ES-I3 (cell line): ENCODE measurements around the gene DYNC1H1.

Source experiments
- H3K36me3 ChIP-seq: 2 replicates; pipeline ENCODE4 v1.6.1; 2013; ENCODE audit warnings: mild to moderate bottlenecking, low read length, control low read depth, moderate library complexity; ENCODE audit not compliant: insufficient read depth
- H3K4me1 ChIP-seq: 2 replicates; pipeline ENCODE4 v1.6.1; 2013; ENCODE audit warnings: mild to moderate bottlenecking, control low read depth, low read length; ENCODE audit not compliant: insufficient read depth
- H3K9ac ChIP-seq: 2 replicates; pipeline ENCODE4 v1.6.1; 2013; ENCODE audit warnings: low read depth, mild to moderate bottlenecking, low read length, moderate library complexity
- H3K9me3 ChIP-seq: 2 replicates; pipeline ENCODE4 v1.6.1; 2013; ENCODE audit warnings: mild to moderate bottlenecking, low read length, moderate library complexity; ENCODE audit not compliant: control insufficient read depth, insufficient read depth

DYNC1H1 gene

DNA sequence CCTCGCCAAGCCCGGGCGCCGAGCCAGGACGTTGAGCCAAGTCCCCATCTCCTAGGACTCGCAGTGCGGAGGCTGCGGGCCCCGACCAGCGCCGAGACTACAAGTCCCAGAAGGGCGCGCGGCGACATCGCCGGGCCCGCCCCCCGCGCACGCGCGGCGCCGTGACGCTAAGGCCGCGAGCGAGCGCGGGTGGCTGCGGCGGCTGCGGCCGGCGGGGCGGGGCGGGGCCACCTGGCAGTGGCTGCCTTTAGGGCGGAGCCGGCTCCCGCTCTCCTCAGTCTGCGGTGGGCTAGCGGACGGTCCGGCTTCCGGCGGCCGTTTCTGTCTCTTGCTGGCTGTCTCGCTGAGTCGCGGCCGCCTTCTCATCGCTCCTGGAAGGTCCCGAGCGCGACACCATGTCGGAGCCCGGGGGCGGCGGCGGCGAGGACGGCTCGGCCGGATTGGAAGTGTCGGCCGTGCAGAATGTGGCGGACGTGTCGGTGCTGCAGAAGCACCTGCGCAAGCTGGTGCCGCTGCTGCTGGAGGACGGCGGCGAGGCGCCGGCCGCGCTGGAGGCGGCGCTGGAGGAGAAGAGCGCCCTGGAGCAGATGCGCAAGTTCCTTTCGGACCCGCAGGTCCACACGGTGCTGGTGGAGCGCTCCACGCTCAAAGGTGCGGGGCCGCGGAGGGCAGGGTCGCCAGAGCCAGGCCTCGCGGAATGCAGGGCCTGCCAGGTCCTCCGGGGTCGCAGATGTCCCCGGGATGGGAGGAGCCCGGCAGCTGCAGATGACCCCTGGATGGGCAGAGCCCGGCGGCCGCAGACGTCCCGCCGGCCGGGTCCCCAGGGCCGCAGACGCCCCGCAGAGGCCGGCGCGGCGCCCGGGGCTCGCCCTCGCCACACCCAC lies at the start of gene DYNC1H1:
DYNC1H1 (plus strand) TSS at position 277 of the 884 bp plus-strand sequence; CDS start at position 396, 119 bp downstream.
- Histone ChIP-seq H3K36me3 (no peaks in the 10 kb centered on the region), H3K9ac (peak within 1 kb of the TSS; percentile 97), H3K4me1 (peaks cover 12% of the 10 kb centered on the region; the same call in 1 of the 2 replicates), H3K9me3 (no peaks in the 10 kb centered on the region)

DNA sequence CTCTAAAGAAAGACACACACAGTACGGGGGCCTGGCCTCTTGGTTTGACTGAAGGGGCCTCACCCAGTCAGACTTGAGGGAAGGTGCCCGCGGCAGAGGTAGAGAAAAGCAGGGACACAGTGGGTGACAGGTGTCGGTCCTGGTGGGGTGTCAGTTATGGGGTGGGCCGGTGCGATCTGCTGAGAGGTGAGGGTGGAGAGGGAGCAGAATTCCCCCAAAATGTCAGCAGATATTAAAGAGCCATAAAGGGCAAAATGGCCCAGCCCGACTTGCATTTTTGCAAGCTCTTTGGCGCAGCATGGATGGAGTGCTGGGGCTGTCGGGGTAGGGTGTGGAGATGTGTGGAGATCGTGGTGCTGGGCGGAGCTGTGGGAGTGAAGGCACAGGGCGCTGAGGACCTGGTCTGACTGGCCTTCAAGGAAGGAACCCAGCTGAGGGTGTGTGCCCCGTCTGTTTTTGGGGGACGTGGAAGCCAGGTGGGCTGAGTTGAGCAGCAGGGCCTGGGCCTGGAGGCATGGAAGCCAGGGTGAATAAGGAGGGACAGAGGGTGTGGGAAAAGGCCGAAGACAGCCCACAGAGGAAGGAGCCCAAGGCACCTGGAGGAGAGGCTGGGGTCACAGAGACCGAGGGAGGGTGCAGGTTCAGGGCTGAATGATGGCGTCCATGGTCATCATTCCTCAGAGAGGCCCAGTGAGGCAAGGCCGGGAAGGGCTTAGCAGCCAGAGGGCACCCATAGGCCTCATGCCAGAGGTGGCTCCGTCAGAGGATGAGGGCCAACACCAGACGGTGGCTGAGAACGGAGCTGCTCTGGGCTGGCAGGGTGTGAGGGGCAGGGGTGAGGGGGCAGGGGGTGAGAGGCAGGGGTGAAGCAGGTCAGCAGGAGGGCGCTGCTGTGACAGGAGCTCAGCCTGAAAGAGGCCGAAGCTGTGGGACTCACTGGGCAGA lies 48.2 kb upstream of the DYNC1H1 start:
- Histone ChIP-seq H3K9ac (no peak overlapping the region), H3K9me3 (no peaks in the 10 kb centered on the region), H3K4me1 (peaks cover 21% of the 10 kb centered on the region), H3K36me3 (peaks cover 4% of the 10 kb centered on the region; the same call in 1 of the 2 replicates)

DNA sequence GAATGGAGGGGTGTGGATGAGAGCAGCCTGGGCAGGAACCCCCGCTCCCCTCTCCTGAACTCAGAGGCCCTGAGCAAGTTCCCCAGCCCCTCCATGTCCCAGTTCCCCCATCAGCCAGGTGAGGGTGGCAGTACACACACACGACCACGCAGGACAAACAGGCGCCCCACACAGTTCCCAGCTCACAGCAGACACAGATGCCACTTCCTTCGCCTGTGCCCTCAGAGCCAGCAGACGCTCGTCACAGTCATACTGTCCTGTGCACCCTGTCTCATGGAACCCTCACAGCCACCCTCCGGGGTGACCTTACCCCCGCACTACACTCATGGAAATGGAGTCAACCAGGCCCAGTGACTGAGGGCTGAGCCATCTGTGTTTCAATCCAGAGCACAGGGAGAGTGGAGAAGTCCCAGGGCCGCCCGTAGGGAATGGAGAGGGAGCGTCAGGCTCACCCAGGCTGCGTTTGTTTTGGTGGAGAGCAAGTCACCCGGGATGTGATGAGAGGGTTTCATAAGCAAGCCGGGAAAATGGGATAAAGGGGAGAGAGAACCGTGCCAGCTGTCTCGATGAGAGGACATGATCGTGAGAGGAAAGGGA lies 47.5 kb upstream of the DYNC1H1 start:
- Histone ChIP-seq H3K9ac (no peak overlapping the region), H3K9me3 (no peaks in the 10 kb centered on the region), H3K36me3 (peaks cover 4% of the 10 kb centered on the region; the same call in 1 of the 2 replicates), H3K4me1 (peaks cover 21% of the 10 kb centered on the region)

DNA sequence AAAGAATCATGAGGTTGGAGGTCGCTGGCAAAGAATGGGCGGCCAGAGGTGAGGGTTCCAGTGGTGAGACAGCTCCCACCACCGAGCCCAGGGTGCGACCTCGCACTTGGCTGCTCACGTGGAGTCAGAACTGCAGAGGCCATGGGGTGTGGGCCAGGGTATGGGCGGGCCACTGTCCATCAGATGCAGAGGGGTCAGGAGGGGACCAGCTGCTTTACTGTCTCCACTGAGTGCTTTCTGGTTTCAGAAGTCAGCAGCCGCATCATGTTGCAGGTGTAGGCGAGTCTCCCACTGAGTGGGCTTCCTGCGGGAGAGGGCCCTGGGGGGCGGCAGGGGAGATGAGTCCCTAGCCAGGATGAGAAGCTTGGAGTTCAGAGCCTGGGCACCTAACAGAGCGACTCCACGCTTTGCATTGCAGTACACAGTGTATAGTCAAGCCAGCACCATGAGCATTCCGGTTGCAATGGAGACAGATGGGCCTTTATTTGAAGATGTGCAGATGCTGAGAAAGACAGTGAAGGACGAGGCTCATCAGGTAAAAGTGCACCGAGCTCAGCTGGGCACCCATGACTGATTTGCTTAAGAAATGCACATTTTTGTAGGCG lies 46.9 kb upstream of the DYNC1H1 start:
- peaks cover 4% of the 10 kb centered on the region; the same call in 1 of the 2 replicates for H3K36me3 ChIP-seq
- peak overlapping the region; percentile 31; the same call in 1 of the 2 replicates for H3K9ac ChIP-seq

DNA sequence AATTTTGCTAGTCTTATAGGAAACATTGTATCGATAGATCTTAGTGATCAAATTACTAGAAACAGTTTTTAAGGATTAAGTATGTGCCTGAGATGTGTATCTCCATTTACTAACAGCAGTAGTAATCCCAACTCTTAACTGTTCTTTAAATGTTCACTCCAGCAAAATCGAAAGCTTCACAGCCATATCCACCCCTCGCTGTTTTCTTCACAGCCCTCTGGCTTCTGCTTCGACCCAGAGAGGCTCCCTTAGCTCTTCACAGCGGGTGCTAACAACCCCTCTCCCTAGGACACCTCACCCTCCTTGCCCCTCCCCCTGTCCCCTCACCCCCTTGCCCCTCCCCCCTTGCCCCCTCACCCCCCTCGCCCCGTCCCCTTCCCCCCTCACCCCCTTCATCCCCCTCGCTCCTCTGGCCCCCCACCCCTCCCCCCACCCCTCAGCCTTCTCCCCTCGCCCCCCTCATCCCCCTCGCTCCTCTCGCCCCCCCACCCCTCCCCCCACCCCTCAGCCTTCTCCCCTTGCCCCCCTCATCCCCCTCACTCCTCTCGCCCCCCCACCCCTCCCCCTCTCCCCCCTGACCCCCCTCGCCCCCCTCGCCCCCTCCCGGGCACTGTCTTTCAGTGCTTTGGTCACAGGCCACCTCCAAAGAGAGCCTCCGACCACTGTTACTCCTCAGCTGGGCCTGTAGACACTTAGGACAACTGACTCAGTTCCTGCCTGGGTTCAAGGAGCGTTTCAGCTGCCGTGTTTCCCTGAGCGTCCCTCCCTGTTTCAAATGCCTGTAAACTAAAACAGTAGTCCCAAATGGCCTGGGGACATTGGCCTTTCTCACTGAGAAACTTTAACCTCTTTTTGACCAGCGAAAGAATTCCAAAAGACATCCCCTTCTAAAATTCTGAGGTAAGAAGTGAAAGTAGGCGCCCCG lies 46.0 kb upstream of the DYNC1H1 start:
- Histone ChIP-seq H3K9me3 (no peaks in the 10 kb centered on the region), H3K9ac (peak overlapping the region; percentile 71), H3K36me3 (peaks cover 4% of the 10 kb centered on the region; the same call in 1 of the 2 replicates), H3K4me1 (peaks cover 21% of the 10 kb centered on the region)

More for the DNA sequence above, 46.9 kb upstream of the DYNC1H1 start:
- H3K4me1 ChIP-seq, result peaks cover 21% of the 10 kb centered on the region
- no peaks in the 10 kb centered on the region for H3K9me3 ChIP-seq

DNA sequence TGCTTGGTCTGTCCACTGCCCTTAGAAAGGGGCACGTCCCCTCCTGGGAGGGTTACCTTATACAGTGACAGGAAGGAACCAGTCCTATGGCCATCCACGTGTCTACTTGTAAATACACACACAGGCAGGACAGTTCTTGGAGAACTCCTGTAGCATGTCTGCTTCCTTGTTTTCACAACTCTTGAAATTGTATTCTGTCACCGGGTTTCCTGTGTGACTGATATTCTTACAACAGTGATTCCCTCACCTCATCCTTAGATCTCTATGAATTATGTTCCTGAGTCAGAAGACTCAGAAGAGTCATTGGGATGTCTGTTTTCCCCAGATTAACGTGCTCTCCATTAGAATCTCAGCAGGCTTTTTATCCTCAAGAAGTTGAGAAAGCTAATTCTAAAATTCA lies 44.1 kb upstream of the DYNC1H1 start:
- no peak overlapping the region for H3K9ac ChIP-seq
- H3K4me1 ChIP-seq, result peaks cover 21% of the 10 kb centered on the region
- H3K36me3 ChIP-seq, result no peaks in the 10 kb centered on the region
- H3K9me3 ChIP-seq, result no peaks in the 10 kb centered on the region

DNA sequence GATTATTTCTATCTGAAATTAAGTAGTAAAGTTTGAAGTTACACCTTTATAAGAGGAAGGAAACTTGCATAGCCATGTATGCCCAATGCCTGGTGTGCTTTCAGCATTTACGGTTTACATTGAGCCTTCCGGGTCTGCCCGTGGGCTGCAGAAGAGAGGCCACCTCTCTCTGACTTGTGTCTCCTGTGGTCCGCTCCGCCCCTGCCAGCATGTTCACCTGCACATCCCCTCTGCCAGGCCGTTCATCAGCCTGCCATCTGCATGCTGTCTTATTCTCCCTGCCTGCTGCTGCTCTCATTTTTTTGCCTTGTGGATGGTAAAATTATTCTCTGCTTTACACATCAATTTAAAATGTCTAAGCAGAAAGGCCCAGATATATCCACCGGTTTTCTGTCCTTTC lies 41.5 kb upstream of the DYNC1H1 start:
- H3K36me3 ChIP-seq, result no peaks in the 10 kb centered on the region
- peaks cover 9% of the 10 kb centered on the region for H3K4me1 ChIP-seq
- H3K9ac ChIP-seq, result no peak overlapping the region
- no peaks in the 10 kb centered on the region for H3K9me3 ChIP-seq

DNA sequence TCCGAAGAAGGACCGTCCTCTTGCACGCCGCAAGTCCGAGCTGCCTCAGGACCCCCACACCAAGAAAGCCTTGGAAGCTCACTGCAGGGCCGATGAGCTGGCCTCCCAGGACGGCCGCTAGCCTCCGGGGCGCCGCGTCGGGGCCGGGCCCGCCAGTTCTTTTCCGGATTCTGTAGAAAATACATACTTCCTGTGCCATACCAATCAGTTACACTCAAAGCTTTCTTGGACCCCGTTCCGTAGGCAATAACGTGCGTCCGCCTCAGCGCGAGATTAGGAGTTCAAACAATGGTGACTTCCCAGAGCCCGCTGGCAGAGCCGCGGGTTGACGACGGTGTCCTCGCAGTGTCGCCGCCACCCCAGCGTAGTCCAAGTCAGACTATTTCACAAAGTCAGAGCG lies 39.2 kb upstream of the DYNC1H1 start:
- H3K9ac ChIP-seq, result no peak overlapping the region
- H3K4me1 ChIP-seq, result no peaks in the 10 kb centered on the region
- no peaks in the 10 kb centered on the region for H3K36me3 ChIP-seq
- H3K9me3 ChIP-seq, result no peaks in the 10 kb centered on the region

DNA sequence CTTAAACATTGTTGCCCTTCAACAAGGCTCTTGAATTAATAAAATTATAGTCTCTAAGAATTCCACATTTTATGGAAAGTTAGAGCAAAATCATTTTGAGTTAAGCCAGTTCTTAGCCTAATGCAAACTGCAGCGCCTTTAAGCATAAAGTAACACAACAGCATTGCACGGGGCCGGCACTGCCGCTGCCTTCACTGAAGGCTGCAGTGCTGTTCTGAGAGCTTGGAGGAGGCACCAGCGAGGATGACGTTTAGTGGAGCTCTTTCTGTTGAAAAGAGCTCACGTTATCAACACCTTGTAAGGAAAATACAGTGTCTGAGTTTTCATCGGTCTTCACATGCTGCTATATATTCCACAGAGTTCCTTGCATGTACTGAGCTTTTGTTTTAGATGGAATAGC lies 38.3 kb upstream of the DYNC1H1 start:
- no peak overlapping the region; the same call in 1 of the 2 replicates for H3K9ac ChIP-seq
- H3K4me1 ChIP-seq, result no peaks in the 10 kb centered on the region
- H3K36me3 ChIP-seq, result no peaks in the 10 kb centered on the region
- no peaks in the 10 kb centered on the region for H3K9me3 ChIP-seq

DNA sequence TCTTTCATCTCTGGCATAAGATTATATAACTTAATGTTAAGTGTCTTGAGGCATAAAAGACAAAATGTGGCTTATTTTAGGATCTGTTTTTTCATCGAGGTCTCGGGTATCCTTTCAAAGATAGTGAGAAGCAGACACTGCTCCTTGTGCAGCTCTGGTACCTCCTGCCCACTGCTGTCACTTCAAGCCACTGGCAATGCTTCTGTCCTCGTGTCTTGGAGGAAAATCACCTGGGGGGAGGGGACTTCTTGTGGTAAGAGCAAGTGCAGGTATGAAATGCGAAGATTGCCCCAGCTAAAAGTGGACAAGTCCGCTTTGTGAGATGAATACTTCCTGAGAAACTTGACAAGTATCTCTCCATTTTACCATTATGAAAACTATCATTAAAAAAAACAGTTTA lies 37.8 kb upstream of the DYNC1H1 start:
- Histone ChIP-seq H3K9ac (no peak overlapping the region), H3K9me3 (no peaks in the 10 kb centered on the region), H3K4me1 (no peaks in the 10 kb centered on the region), H3K36me3 (no peaks in the 10 kb centered on the region)

DNA sequence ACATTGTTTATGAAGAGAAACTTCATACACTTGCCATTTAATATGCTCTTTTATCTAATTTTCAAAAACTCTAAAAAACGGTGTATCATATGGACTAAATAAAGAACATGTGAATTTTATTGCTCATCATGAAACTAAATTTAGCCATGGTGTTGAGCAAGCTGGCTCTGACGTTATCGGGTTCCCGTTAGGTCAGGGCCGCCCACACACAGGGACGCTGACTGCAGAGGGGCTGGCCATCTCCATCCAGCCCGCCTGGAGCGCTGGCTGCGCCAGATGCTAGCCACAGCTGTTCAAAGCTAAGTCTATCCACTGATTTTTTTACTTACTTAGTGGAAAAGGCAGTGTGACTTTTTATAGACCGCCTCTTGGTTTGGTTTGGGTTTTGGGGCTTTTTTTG lies 36.5 kb upstream of the DYNC1H1 start:
- H3K9ac ChIP-seq, result no peak overlapping the region
- H3K36me3 ChIP-seq, result no peaks in the 10 kb centered on the region
- H3K9me3 ChIP-seq, result no peaks in the 10 kb centered on the region
- H3K4me1 ChIP-seq, result no peaks in the 10 kb centered on the region

DNA sequence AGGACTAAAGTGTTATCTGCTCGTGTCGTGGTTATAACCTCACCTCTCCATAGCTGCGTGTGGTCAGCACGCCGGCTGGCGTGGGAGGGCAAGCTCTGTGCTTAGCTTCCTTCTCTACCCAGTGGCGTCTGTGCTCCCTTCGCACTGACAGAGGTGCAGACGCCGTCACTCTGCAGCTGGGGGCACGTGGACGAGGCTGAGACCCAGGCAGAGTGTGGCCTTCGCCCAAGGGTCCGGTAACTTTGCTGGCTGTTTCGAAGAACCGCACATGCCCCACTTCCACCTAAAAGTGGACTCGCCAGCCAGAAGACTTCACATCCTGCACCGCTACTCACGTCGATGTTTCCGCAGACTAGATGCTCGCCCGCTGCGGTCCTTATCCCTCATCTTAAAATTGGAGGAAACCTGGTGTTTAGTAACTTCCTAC lies 35.9 kb upstream of the DYNC1H1 start:
- Histone ChIP-seq H3K4me1 (no peaks in the 10 kb centered on the region), H3K9me3 (no peaks in the 10 kb centered on the region), H3K9ac (no peak overlapping the region), H3K36me3 (no peaks in the 10 kb centered on the region)

DNA sequence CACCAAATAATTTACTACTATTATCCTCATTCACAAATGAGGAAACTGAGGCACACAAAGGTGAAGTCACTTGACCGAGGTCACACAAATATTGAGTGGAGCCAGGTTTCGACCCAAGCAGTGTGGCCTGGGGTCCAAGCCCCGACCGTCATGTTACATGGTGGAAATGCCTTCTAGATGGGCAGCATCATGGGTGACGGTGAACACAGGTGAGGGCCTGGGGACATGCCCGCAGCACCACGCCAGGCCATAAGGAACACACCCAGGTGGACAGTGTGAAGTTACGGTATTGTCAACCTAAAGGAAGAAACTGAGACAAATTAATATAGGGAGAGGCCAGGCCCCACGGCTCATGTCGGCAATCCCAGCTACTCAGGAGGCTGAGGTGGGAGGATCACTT lies 35.3 kb upstream of the DYNC1H1 start:
- Histone ChIP-seq H3K4me1 (no peaks in the 10 kb centered on the region), H3K9me3 (no peaks in the 10 kb centered on the region), H3K36me3 (no peaks in the 10 kb centered on the region), H3K9ac (no peak overlapping the region)
